D721Med (cell line): ENCODE data around the gene LYRM4.

Experiments used
- DNase-seq: peaks from one replicate; pipeline ENCODE4 v3.0.0; 2011; ENCODE audit warnings: low spot score; ENCODE audit not compliant: insufficient read length
- FAIRE-seq: peaks from 2 replicates; lab custom pipeline; 2011; peaks lifted over from hg19 to GRCh38; lab: Jason Lieb, UNC
- CTCF ChIP-seq: IDR thresholded peaks from 2 replicates; pipeline ENCODE4 v1.5.1; 2012; ENCODE audit warnings: mild to moderate bottlenecking, control low read depth; ENCODE audit not compliant: insufficient read depth; ENCODE audit errors: missing control alignments

LYRM4 gene

GRCh38 chr6:5142131-5142530, 118.6 kb downstream of the LYRM4 start:
- no peak for TF ChIP-seq CTCF
- FAIRE-seq (no peak), DNase-seq (no peak)

GRCh38 chr6:5141046-5141445, 119.7 kb downstream of the LYRM4 start:
- TF ChIP-seq CTCF: no peak
- DNase-seq (no peak), FAIRE-seq (no peak)

- no peak for TF ChIP-seq CTCF
- no peak for FAIRE-seq
- DNase-seq: no peak
These were observed 120.7 kb downstream of the LYRM4 start for GRCh38 chr6:5139828-5140771.

- no peak for TF ChIP-seq CTCF
- DNase-seq (no peak), FAIRE-seq (no peak)
These were observed 121.5 kb downstream of the LYRM4 start for GRCh38 chr6:5138995-5139827.

GRCh38 chr6:5136851-5137250, 123.9 kb downstream of the LYRM4 start:
- DNase-seq (no peak), FAIRE-seq (no peak)
- no peak for TF ChIP-seq CTCF

- no peak for FAIRE-seq
- DNase-seq: no peak
- peak; percentile 32 for TF ChIP-seq CTCF
These were observed 124.9 kb downstream of the LYRM4 start for GRCh38 chr6:5135788-5136376.
